ENCODE results near the gene TENT5D. TPM values are rescaled to one million over a fixed set of nuclear protein-coding genes. Genes with fewer than 3 reads are reported as not detected.
"Not testable (repeated sequence)": the region's sequence is repeated elsewhere in the genome, so short reads cannot be mapped to it uniquely, and the experiment has no call there.

Gene TENT5D
- total RNA-seq (under 1 TPM in 1 of 7 donors, not detected in 6; 0.05 TPM), polyA plus RNA-seq (not detected)
- long read RNA-seq, donor 1, result 0 reads
- long read RNA-seq, donor 2, result 0 reads
- long read RNA-seq, donor 3, result 0 reads

DNA sequence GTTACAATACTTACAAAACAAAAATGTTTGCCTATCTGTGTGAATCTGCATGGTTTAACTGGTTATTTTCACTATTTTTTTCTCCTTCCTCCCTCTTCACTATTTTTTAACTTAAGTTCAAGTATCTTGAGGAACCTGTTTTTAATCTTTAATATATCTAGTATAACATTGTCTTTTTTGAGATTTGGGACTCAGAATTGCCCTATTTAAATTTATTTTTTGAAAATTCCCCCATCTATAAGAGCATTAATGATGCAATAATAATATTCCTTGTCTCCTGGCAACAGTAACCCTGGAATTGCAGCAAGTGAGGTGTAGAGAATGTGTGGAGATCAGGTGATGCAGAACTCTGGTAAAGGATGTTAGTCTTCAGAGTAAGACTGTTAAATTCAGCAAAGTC, at the start of gene TENT5D:
TSS of gene TENT5D (plus strand) at position 301 of the 400 bp plus-strand sequence. CDS start 22,093 bp downstream, outside the sequence.
- intact Hi-C loops (cut with DNase I), result no loop called here
- H3K36me3 ChIP-seq, result no peaks in the 10 kb centered on the region
- no peaks in the 10 kb centered on the region for H3K9me3 ChIP-seq
- TF ChIP-seq POLR2A (IDR thresholded peaks at IDR 0.05), result no peak
- TF ChIP-seq, protein P1, sequence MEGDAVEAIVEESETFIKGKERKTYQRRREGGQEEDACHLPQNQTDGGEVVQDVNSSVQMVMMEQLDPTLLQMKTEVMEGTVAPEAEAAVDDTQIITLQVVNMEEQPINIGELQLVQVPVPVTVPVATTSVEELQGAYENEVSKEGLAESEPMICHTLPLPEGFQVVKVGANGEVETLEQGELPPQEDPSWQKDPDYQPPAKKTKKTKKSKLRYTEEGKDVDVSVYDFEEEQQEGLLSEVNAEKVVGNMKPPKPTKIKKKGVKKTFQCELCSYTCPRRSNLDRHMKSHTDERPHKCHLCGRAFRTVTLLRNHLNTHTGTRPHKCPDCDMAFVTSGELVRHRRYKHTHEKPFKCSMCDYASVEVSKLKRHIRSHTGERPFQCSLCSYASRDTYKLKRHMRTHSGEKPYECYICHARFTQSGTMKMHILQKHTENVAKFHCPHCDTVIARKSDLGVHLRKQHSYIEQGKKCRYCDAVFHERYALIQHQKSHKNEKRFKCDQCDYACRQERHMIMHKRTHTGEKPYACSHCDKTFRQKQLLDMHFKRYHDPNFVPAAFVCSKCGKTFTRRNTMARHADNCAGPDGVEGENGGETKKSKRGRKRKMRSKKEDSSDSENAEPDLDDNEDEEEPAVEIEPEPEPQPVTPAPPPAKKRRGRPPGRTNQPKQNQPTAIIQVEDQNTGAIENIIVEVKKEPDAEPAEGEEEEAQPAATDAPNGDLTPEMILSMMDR (IDR thresholded peaks at IDR 0.05), result no peak
- no peak for TF ChIP-seq EP300 (IDR thresholded peaks at IDR 0.05)
- no peak within 1 kb of the TSS for H3K27ac ChIP-seq
- no peaks in the 10 kb centered on the region for H3K4me1 ChIP-seq (ENCODE audit: insufficient read depth)
- no peaks in the 10 kb centered on the region for H3K27me3 ChIP-seq
- no peak for DNase-seq
- no peak within 1 kb of the TSS for H3K4me3 ChIP-seq

DNA sequence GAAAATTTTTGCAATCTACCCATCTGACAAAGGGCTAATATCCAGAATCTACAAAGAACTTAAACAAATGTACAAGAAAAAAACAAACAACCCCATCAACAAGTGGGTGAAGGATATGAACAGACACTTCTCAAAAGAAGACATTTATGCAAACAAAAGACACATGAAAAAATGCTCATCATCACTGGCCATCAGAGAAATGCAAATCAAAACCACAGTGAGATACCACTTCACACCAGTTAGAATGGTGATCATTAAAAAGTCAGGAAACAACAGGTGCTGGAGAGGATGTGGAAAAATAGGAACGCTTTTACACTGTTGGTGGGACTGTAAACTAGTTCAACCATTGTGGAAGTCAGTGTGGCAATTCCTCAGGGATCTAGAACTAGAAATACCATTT, 34.6 kb upstream of the TENT5D start:
- intact Hi-C loops (cut with DNase I); H3K27me3 ChIP-seq; H3K27ac ChIP-seq; H3K4me1 ChIP-seq (ENCODE audit: insufficient read depth); DNase-seq; H3K4me3 ChIP-seq; H3K36me3 ChIP-seq; H3K9me3 ChIP-seq: not testable (repeated sequence)
- WGBS, 3 donors, result 79 to 96% (median 80%) methylated on average over 1 of the region's 1 CpG

DNA sequence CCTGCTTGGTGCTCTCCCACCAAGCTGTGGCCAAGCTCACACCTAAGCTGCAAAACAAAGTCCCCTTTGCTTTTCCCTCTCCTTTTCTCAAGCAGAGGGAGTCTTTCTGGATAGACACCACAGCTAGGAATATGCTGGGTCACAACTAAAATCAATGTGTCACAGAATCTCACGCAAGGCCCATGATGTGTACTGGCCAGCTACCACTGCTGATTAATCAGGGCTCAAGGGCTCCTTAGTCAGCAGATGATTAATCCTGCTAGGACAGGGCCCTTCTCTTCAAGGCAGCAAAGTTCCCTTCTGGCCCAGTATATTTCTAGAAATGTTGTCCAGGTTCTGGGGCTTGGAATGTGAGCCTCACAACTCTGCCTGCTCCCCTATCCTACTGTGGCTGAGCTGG, 32.0 kb upstream of the TENT5D start:
- Histone ChIP-seq H3K9me3 (no peaks in the 10 kb centered on the region), H3K27ac (no peak overlapping the region), H3K4me3 (no peak overlapping the region), H3K4me1 (ENCODE audit: insufficient read depth) (no peaks in the 10 kb centered on the region), H3K27me3 (no peaks in the 10 kb centered on the region), H3K36me3 (no peaks in the 10 kb centered on the region)
- WGBS, 3 donors, result 60 to 89% (median 88%) methylated on average over 1 of the region's 1 CpG
- intact Hi-C loops (cut with DNase I), result no loop called here
- DNase-seq, result no peak
- TF ChIP-seq EP300 (IDR thresholded peaks at IDR 0.05), result no peak
- TF ChIP-seq POLR2A (IDR thresholded peaks at IDR 0.05), result no peak

DNA sequence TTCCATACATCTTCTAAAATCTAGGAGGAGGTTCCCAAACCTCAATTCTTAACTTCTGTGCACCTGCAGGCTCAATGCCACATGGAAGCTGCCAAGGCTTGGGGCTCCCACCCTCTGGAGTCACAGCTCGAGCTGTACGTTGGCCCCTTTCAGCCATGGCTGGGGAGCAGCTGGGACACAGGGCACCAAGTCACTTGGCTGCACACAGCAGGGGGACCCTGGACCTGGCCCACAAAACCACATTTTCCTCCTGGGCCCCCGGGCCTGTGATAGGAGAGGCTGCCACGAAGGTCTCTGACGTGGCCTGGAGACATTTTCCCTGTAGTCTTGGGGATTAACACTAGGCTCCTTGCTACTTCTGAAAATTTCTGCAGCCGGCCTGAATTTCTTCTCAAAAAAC, 8.2 kb upstream of the TENT5D start:
- H3K27me3 ChIP-seq, result no peaks in the 10 kb centered on the region
- H3K4me1 ChIP-seq (ENCODE audit: insufficient read depth), result no peaks in the 10 kb centered on the region
- H3K36me3 ChIP-seq, result no peaks in the 10 kb centered on the region
- DNase-seq, result no peak
- WGBS, 3 donors, result 57 to 61% (median 61%) methylated on average over 6 of the region's 6 CpGs
- H3K4me3 ChIP-seq, result no peak overlapping the region
- H3K27ac ChIP-seq, result no peak overlapping the region
- TF ChIP-seq, protein P1 (IDR thresholded peaks at IDR 0.05), result no peak
- TF ChIP-seq POLR2A (IDR thresholded peaks at IDR 0.05), result no peak
- TF ChIP-seq EP300 (IDR thresholded peaks at IDR 0.05), result no peak
- no peaks in the 10 kb centered on the region for H3K9me3 ChIP-seq
- intact Hi-C loops (cut with DNase I), result no loop called here

DNA sequence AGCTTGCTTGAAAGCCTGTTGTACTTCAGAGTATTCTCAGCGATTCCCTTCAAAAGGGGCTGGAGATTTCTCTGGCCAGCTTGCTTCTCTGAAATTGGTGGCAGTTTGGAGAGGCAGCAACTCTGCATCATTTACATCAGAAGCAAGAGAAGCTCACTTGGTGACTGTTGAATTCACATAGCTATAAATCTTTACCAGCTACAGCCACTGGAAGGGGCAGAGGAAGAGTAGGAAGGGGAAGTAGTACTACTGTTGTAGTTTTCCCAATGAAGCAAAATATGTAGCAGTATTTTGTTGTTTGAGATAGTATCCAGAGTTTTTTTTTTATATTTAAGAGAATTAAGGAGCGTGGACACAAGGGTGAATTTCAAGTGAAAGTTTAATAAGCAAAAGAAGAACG, 2.8 kb downstream of the TENT5D start:
- no peaks in the 10 kb centered on the region for H3K36me3 ChIP-seq
- H3K4me3 ChIP-seq, result no peak overlapping the region
- H3K27ac ChIP-seq, result no peak overlapping the region
- H3K27me3 ChIP-seq, result no peaks in the 10 kb centered on the region
- TF ChIP-seq, protein P1 (IDR thresholded peaks at IDR 0.05), result no peak
- no peak for TF ChIP-seq EP300 (IDR thresholded peaks at IDR 0.05)
- TF ChIP-seq POLR2A (IDR thresholded peaks at IDR 0.05), result no peak
- intact Hi-C loops (cut with DNase I), result no loop called here
- WGBS, 3 donors, result 53 to 67% (median 62%) methylated on average over 3 of the region's 3 CpGs
- no peak for DNase-seq
- no peaks in the 10 kb centered on the region for H3K4me1 ChIP-seq (ENCODE audit: insufficient read depth)
- no peaks in the 10 kb centered on the region for H3K9me3 ChIP-seq
